Fibroblast of mammary gland (primary cell): ENCODE data around the gene DHX57.
"Not testable (repeated sequence)": the region's sequence is repeated elsewhere in the genome, so short reads cannot be mapped to it uniquely, and the experiment has no call there.

Experiments used
- DNase-seq: peaks from one replicate; pipeline ENCODE4 v3.0.0-alpha.2; 2010; ENCODE audit warnings: low read depth
- H3K4me3 ChIP-seq: 2 replicates; pipeline ENCODE4 v1.5.1; 2011; ENCODE audit warnings: low read depth, mild to moderate bottlenecking, low read length, moderate library complexity; ENCODE audit not compliant: control insufficient read depth
- CTCF ChIP-seq: conservative IDR thresholded peaks from 2 replicates; pipeline ENCODE4 v1.5.1; 2011; ENCODE audit warnings: low read depth, low read length, inconsistent platforms; ENCODE audit not compliant: control insufficient read depth, insufficient read depth

Gene DHX57

GRCh38 chr2:38806733-38807059, 69.0 kb downstream of the DHX57 start:
- no peak for TF ChIP-seq CTCF
- DNase-seq, result no peak
- no peak overlapping the region for H3K4me3 ChIP-seq

- TF ChIP-seq CTCF, result no peak
Measured at GRCh38 chr2:38806015-38806732, 69.6 kb downstream of the DHX57 start.

GRCh38 chr2:38797953-38798352, 77.8 kb downstream of the DHX57 start:
- no peak for TF ChIP-seq CTCF
- H3K4me3 ChIP-seq, result no peak overlapping the region
- no peak for DNase-seq

More at GRCh38 chr2:38806015-38806732, 69.6 kb downstream of the DHX57 start:
- no peak overlapping the region for H3K4me3 ChIP-seq
- no peak for DNase-seq

GRCh38 chr2:38797250-38797676, 78.5 kb downstream of the DHX57 start:
- DNase-seq, result no peak
- no peak overlapping the region for H3K4me3 ChIP-seq
- no peak for TF ChIP-seq CTCF

- not testable (repeated sequence) for H3K4me3 ChIP-seq, DNase-seq
Measured at GRCh38 chr2:38795016-38795415, 80.7 kb downstream of the DHX57 start.

- no peak overlapping the region for H3K4me3 ChIP-seq
- no peak for DNase-seq
- TF ChIP-seq CTCF, result no peak
Measured at GRCh38 chr2:38794235-38794946, 81.3 kb downstream of the DHX57 start.

- no peak for TF ChIP-seq CTCF
- no peak for DNase-seq
- no peak overlapping the region for H3K4me3 ChIP-seq
Measured at GRCh38 chr2:38793511-38793910, 82.2 kb downstream of the DHX57 start.
